Measurements from ENCODE around the gene WEE2. TPM values are rescaled to one million over a fixed set of nuclear protein-coding genes. Genes with fewer than 3 reads are reported as not detected.
"Not testable (repeated sequence)": the region's sequence is repeated elsewhere in the genome, so short reads cannot be mapped to it uniquely, and the experiment has no call there.

Gene WEE2
- polyA plus RNA-seq, 4 donors, result 2.1 TPM; not detected in 3

DNA sequence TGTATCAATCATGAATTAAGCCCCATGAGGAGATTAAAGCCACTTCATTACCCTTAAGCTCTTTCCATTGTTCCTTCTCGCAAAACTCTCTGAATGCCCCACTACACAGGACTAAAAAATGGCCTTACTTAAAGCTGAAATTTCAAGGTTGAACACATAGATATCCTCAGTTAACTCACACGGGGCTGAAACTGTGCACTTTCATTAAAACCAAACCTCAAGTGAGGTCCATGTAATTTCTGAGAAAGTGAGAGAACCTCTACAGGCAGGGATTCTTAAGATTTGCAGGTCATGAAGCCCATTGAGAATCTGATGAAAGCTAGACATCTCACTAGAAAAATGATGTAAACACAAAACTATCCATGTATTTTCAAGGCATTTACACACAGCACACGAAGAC, 22.1 kb upstream of the WEE2 start:
- no peak for FAIRE-seq
- peaks cover 0 to 4% (median 0%) of the 10 kb centered on the region in 3 donors for H3K4me1 ChIP-seq (ENCODE audit: control insufficient read depth in 3 of 3, insufficient read depth in 2 of 3, low read depth in 1 of 3, low read length in 2 of 3)

DNA sequence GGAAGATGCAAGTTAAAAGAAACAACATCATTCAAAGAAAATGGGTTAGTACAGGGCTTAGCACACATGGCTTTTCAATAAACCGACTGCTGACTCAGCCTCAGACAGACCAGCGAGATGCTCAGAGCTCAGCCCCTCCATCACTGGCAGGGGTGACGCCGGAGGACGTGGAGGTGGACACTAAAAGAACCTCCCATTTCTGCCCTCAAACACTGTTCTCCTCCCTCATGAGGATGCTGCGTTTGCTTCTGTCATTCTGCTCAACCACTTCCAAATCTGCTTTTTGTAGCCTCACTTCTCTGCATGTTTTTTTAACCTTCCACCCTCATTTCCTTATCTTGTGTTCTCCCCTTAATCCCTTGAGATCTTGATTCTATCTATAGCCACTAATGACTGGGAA, 21.5 kb upstream of the WEE2 start:
- Histone ChIP-seq H3K9me3 (ENCODE audit: control insufficient read depth in 2 of 2, insufficient read depth in 1 of 2, low read depth in 1 of 2, low read length in 1 of 2) (no peaks in the 10 kb centered on the region), H3K36me3 (ENCODE audit: control insufficient read depth in 3 of 3, insufficient read depth in 2 of 3, low read depth in 1 of 3, low read length in 3 of 3) (peaks cover 2 to 23% (median 8%) of the 10 kb centered on the region in 3 donors), H3K4me3 (ENCODE audit: low read depth in 1 of 3, low read length in 3 of 3) (no peak overlapping the region), H3K4me1 (ENCODE audit: control insufficient read depth in 3 of 3, insufficient read depth in 2 of 3, low read depth in 1 of 3, low read length in 2 of 3) (peaks cover 0 to 8% (median 0%) of the 10 kb centered on the region in 3 donors), H3K27ac (ENCODE audit: low read depth in 1 of 3, low read length in 2 of 3) (no peak overlapping the region), H3K27me3 (ENCODE audit: control insufficient read depth in 3 of 3, insufficient read depth in 3 of 3, low read length in 3 of 3) (no peaks in the 10 kb centered on the region)
- FAIRE-seq (no peak), DNase-seq (no peak)
- 81 to 91% (median 89%) methylated on average over 6 of the region's 6 CpGs for WGBS, 3 donors

More for the DNA sequence above, 22.1 kb upstream of the WEE2 start:
- Histone ChIP-seq H3K27me3 (ENCODE audit: control insufficient read depth in 3 of 3, insufficient read depth in 3 of 3, low read length in 3 of 3) (no peaks in the 10 kb centered on the region), H3K27ac (ENCODE audit: low read depth in 1 of 3, low read length in 2 of 3) (no peak overlapping the region), H3K36me3 (ENCODE audit: control insufficient read depth in 3 of 3, insufficient read depth in 2 of 3, low read depth in 1 of 3, low read length in 3 of 3) (peaks cover 2 to 22% (median 8%) of the 10 kb centered on the region in 3 donors), H3K4me3 (ENCODE audit: low read depth in 1 of 3, low read length in 3 of 3) (no peak overlapping the region), H3K9me3 (ENCODE audit: control insufficient read depth in 2 of 2, insufficient read depth in 1 of 2, low read depth in 1 of 2, low read length in 1 of 2) (no peaks in the 10 kb centered on the region)
- DNase-seq, result no peak
- 90 to 91% (median 91%) methylated on average over 3 of the region's 3 CpGs for WGBS, 3 donors

DNA sequence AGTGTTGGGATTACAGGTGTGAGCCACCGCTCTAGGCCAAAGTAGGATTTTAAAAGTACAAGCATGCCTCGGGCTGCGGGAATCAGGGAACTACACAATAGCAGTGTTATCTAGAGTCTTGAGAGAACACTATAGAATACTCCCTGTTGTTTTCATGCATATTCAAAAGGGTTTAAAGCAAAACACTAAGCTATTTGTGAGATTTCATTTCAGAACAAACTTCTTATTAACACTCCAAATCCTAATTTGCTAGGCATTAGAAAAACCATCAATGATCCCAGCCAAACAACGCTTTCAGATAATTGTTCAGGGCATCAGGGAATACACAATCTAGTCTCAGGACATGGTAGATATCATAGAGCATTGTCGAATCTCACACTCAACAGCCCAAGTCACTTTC, 20.1 kb upstream of the WEE2 start:
- WGBS, 3 donors, result 95 to 97% (median 95%) methylated on average over 5 of the region's 5 CpGs
- peaks cover 0 to 8% (median 0%) of the 10 kb centered on the region in 3 donors for H3K4me1 ChIP-seq (ENCODE audit: control insufficient read depth in 3 of 3, insufficient read depth in 2 of 3, low read depth in 1 of 3, low read length in 2 of 3)

DNA sequence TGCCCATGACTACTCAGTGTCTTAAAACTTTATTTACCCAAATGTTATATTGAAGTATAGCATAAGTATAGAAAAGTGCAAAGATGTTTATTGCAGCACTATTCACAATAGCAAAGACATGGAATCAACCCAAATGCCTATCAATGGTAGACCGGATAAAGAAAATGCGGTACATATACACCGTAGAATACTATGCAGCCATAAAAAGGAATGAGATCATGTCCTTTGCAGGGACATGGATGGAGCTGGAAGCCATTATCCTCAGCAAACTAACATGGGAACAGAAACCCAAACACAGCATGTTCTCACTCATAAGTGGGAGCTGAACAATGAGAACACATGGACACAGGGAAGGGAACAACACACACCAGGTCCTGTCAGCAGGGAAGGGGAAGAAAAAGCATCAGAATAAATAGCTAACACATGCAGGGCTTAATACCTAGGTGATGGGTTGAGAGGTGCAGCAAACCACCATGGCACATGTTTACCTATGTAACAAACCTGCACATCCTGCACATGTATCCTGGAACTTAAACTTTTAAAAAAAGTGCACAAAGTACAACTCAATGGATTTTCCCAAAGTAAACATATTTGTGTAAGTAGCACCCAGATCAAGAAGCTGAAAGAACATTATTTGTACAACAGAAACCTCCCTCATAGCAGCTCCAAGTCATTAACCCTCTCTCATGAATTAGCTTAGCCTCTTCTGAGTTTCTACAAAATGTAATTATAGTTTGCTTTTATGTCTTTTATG, 18.9 kb upstream of the WEE2 start:
- not testable (repeated sequence) for H3K27ac ChIP-seq (ENCODE audit: low read depth in 1 of 3, low read length in 2 of 3); H3K4me1 ChIP-seq (ENCODE audit: control insufficient read depth in 3 of 3, insufficient read depth in 2 of 3, low read depth in 1 of 3, low read length in 2 of 3); FAIRE-seq; H3K27me3 ChIP-seq (ENCODE audit: control insufficient read depth in 3 of 3, insufficient read depth in 3 of 3, low read length in 3 of 3); DNase-seq; H3K9me3 ChIP-seq (ENCODE audit: control insufficient read depth in 2 of 2, insufficient read depth in 1 of 2, low read depth in 1 of 2, low read length in 1 of 2); H3K4me3 ChIP-seq (ENCODE audit: low read depth in 1 of 3, low read length in 3 of 3)
- 97 to 100% (median 97%) methylated on average over 3 of the region's 3 CpGs for WGBS, 3 donors
- H3K36me3 ChIP-seq (ENCODE audit: control insufficient read depth in 3 of 3, insufficient read depth in 2 of 3, low read depth in 1 of 3, low read length in 3 of 3), result peaks cover 2 to 16% (median 5%) of the 10 kb centered on the region in 3 donors

More for the DNA sequence above, 20.1 kb upstream of the WEE2 start:
- no peak overlapping the region for H3K4me3 ChIP-seq (ENCODE audit: low read depth in 1 of 3, low read length in 3 of 3)
- H3K27ac ChIP-seq (ENCODE audit: low read depth in 1 of 3, low read length in 2 of 3), result no peak overlapping the region
- peaks cover 2 to 23% (median 5%) of the 10 kb centered on the region in 3 donors for H3K36me3 ChIP-seq (ENCODE audit: control insufficient read depth in 3 of 3, insufficient read depth in 2 of 3, low read depth in 1 of 3, low read length in 3 of 3)
- DNase-seq (no peak), FAIRE-seq (no peak)
- no peaks in the 10 kb centered on the region for H3K9me3 ChIP-seq (ENCODE audit: control insufficient read depth in 2 of 2, insufficient read depth in 1 of 2, low read depth in 1 of 2, low read length in 1 of 2)
- H3K27me3 ChIP-seq (ENCODE audit: control insufficient read depth in 3 of 3, insufficient read depth in 3 of 3, low read length in 3 of 3), result no peaks in the 10 kb centered on the region

DNA sequence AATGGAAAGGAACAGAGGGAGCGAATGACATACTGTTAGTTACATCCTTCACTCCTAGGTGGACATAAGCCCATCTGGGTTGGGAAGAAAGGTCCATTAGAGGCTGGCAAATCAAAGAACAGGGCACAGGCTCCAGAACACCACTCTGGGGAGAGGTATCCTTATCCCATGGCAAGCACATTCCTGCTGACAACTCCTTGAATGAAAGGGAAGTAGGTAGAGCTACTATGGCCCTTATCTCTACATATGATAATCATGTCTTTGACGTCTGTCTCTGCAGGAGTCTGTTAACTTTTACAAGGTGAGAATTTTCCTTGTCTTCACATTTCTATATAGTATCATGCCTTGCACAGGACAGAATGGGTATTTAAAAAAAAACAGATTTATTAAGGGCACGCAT, 16.6 kb upstream of the WEE2 start:
- Histone ChIP-seq H3K4me1 (ENCODE audit: control insufficient read depth in 3 of 3, insufficient read depth in 2 of 3, low read depth in 1 of 3, low read length in 2 of 3) (peaks cover 0 to 19% (median 0%) of the 10 kb centered on the region in 3 donors), H3K4me3 (ENCODE audit: low read depth in 1 of 3, low read length in 3 of 3) (no peak overlapping the region), H3K36me3 (ENCODE audit: control insufficient read depth in 3 of 3, insufficient read depth in 2 of 3, low read depth in 1 of 3, low read length in 3 of 3) (peaks cover 0 to 7% (median 0%) of the 10 kb centered on the region in 3 donors), H3K27me3 (ENCODE audit: control insufficient read depth in 3 of 3, insufficient read depth in 3 of 3, low read length in 3 of 3) (no peaks in the 10 kb centered on the region), H3K9me3 (ENCODE audit: control insufficient read depth in 2 of 2, insufficient read depth in 1 of 2, low read depth in 1 of 2, low read length in 1 of 2) (no peaks in the 10 kb centered on the region), H3K27ac (ENCODE audit: low read depth in 1 of 3, low read length in 2 of 3) (no peak overlapping the region)
- DNase-seq, result no peak
- WGBS, 3 donors, result 72 to 82% (median 79%) methylated on average over 3 of the region's 3 CpGs
- no peak for FAIRE-seq

DNA sequence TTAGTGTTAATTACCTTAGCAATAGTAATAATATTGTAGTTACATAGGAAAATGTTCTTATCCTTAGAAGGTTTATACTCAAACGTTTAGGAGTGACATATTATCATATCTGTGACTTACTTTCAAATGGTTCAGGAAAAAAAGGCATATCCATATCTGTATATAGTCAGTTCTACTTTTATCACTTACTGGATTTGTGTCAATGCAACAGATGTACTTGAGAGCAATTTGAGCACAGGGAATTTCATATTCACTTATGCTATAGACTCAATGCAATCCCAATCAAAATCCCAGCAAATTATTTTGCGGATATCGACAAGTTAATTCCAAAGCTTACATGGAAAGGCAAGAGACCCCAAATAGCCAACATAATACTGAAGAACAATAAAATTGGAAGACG, 16.2 kb upstream of the WEE2 start:
- no peak for FAIRE-seq
- H3K9me3 ChIP-seq (ENCODE audit: control insufficient read depth in 2 of 2, insufficient read depth in 1 of 2, low read depth in 1 of 2, low read length in 1 of 2), result no peaks in the 10 kb centered on the region
- no peak overlapping the region for H3K27ac ChIP-seq (ENCODE audit: low read depth in 1 of 3, low read length in 2 of 3)
- no peak overlapping the region for H3K4me3 ChIP-seq (ENCODE audit: low read depth in 1 of 3, low read length in 3 of 3)
- peaks cover 0 to 18% (median 0%) of the 10 kb centered on the region in 3 donors for H3K4me1 ChIP-seq (ENCODE audit: control insufficient read depth in 3 of 3, insufficient read depth in 2 of 3, low read depth in 1 of 3, low read length in 2 of 3)
- peaks cover 0 to 7% (median 0%) of the 10 kb centered on the region in 3 donors for H3K36me3 ChIP-seq (ENCODE audit: control insufficient read depth in 3 of 3, insufficient read depth in 2 of 3, low read depth in 1 of 3, low read length in 3 of 3)
- no peak for DNase-seq
- no peaks in the 10 kb centered on the region for H3K27me3 ChIP-seq (ENCODE audit: control insufficient read depth in 3 of 3, insufficient read depth in 3 of 3, low read length in 3 of 3)
- WGBS, 3 donors, result 75 to 81% (median 79%) methylated on average over 4 of the region's 4 CpGs

DNA sequence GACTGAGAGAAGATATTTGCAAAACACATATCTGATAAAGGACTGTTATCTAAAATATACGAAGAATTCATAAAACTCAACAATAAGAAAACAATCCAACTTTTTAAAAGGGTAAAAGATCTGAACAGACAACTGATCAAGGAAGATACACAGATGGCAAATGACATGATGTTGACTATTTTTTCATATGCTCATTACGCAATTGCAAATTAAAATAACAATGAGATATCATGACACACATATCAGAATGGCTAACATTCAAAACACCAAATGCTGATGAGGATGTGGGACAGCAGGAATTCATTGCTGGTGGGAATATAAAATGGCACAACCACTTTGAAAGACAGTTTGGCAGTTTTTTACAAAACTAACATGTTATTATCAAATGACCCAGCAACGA, 15.1 kb upstream of the WEE2 start:
- DNase-seq (no peak), FAIRE-seq (no peak)
- H3K27me3 ChIP-seq (ENCODE audit: control insufficient read depth in 3 of 3, insufficient read depth in 3 of 3, low read length in 3 of 3), result no peaks in the 10 kb centered on the region
- 84 to 86% (median 85%) methylated on average over 3 of the region's 3 CpGs for WGBS, 3 donors
- no peak overlapping the region for H3K4me3 ChIP-seq (ENCODE audit: low read depth in 1 of 3, low read length in 3 of 3)
- H3K36me3 ChIP-seq (ENCODE audit: control insufficient read depth in 3 of 3, insufficient read depth in 2 of 3, low read depth in 1 of 3, low read length in 3 of 3), result peaks cover 0 to 10% (median 0%) of the 10 kb centered on the region in 3 donors
- no peaks in the 10 kb centered on the region for H3K9me3 ChIP-seq (ENCODE audit: control insufficient read depth in 2 of 2, insufficient read depth in 1 of 2, low read depth in 1 of 2, low read length in 1 of 2)
- no peak overlapping the region for H3K27ac ChIP-seq (ENCODE audit: low read depth in 1 of 3, low read length in 2 of 3)
- H3K4me1 ChIP-seq (ENCODE audit: control insufficient read depth in 3 of 3, insufficient read depth in 2 of 3, low read depth in 1 of 3, low read length in 2 of 3), result peaks cover 0 to 15% (median 0%) of the 10 kb centered on the region in 3 donors

DNA sequence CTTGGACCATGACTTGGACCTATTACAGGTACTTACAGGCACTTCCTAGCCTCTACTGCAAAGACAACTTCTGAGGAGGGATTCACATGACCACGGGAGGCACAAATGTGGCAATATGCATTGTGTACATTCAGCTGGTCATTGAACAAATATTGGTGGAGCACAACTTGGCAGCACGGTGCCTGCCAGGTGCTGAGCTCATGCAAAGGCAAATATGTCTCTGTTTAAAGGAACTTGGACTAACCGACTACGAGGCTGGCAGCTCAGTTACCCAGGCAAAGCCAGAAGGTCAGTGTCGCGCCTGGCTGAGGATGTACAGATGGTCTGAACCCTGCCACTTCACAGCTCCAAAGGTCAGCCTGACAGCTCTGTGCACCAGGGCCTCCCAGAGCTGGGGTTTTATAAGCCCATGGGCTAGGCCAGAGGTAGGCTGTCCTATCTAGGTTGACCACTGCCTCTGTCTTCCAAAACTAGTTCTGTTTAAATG, 12.3 kb upstream of the WEE2 start:
- DNase-seq (peak in 1 of 2 donors; percentile 56), FAIRE-seq (no peak)
- Histone ChIP-seq H3K4me1 (ENCODE audit: control insufficient read depth in 3 of 3, insufficient read depth in 2 of 3, low read depth in 1 of 3, low read length in 2 of 3) (peaks cover 0 to 20% (median 0%) of the 10 kb centered on the region in 3 donors), H3K36me3 (ENCODE audit: control insufficient read depth in 3 of 3, insufficient read depth in 2 of 3, low read depth in 1 of 3, low read length in 3 of 3) (peaks cover 0 to 13% (median 0%) of the 10 kb centered on the region in 3 donors), H3K9me3 (ENCODE audit: control insufficient read depth in 2 of 2, insufficient read depth in 1 of 2, low read depth in 1 of 2, low read length in 1 of 2) (no peaks in the 10 kb centered on the region), H3K27ac (ENCODE audit: low read depth in 1 of 3, low read length in 2 of 3) (peak overlapping the region in 1 of 3 donors; percentile 34), H3K27me3 (ENCODE audit: control insufficient read depth in 3 of 3, insufficient read depth in 3 of 3, low read length in 3 of 3) (no peaks in the 10 kb centered on the region), H3K4me3 (ENCODE audit: low read depth in 1 of 3, low read length in 3 of 3) (no peak overlapping the region)
- WGBS, 3 donors, result 22 to 62% (median 47%) methylated on average over 6 of the region's 6 CpGs

Measured in small intestine (tissue), 7 donors.